Breast epithelium (tissue), 4 donors: Measurements from ENCODE around the gene EDA. TPM values are rescaled to one million over a fixed set of nuclear protein-coding genes. Genes with fewer than 3 reads are reported as not detected.
"Not testable (repeated sequence)": the region's sequence is repeated elsewhere in the genome, so short reads cannot be mapped to it uniquely, and the experiment has no call there.

Experiments used
- DNase-seq, 2 donors: peaks; one replicate each; pipeline ENCODE4 v3.0.0-alpha.2; 2019; ENCODE audit warnings: low spot score in 2 of 2
- H3K27ac ChIP-seq, 2 donors: fragments of 200-600 bp; sonication (generic) in 1 of 2; one replicate each; pipeline ENCODE4 v1.5.1; 2016 to 2019; ENCODE audit warnings: mild to moderate bottlenecking in 1 of 2
- H3K27me3 ChIP-seq, 2 donors: fragments of 200-600 bp; sonication (generic) in 1 of 2; one replicate each; pipeline versions ENCODE4 v1.5.1 to v1.6.0; 2017 to 2019; ENCODE audit warnings: control low read depth in 1 of 2, mild to moderate bottlenecking in 1 of 2
- H3K36me3 ChIP-seq: fragments of 200-600 bp; one replicate; pipeline ENCODE4 v1.5.1; 2019
- H3K4me1 ChIP-seq, 2 donors: fragments of 200-600 bp; sonication (generic); one replicate each; pipeline ENCODE4 v1.5.1; 2016 to 2019; ENCODE audit warnings: control low read depth in 1 of 2
- H3K4me3 ChIP-seq, 3 donors: fragments of 200-600 bp; sonication (generic); 1 replicate in 2 of 3; 2 replicates in 1 of 3; pipeline ENCODE4 v1.5.1; 2016 to 2019; ENCODE audit warnings: mild to moderate bottlenecking in 3 of 3, moderate library complexity in 2 of 3
- H3K9me3 ChIP-seq, 2 donors: fragments of 200-600 bp; sonication (generic) in 1 of 2; one replicate each; pipeline ENCODE4 v1.5.1; 2016 to 2019; ENCODE audit warnings: control low read depth in 1 of 2
- POLR2A ChIP-seq: fragments of 450-650 bp; IDR thresholded peaks from one replicate; pipeline ENCODE4 v1.6.1; 2016; ENCODE audit warnings: antibody characterized with exemption, mild to moderate bottlenecking, moderate library complexity
- POLR2AphosphoS5 ChIP-seq, 3 donors: sonication (generic); formaldehyde crosslinking; IDR thresholded peaks; one replicate each; pipeline ENCODE4 v1.6.1; 2017; ENCODE audit warnings: antibody characterized with exemption in 3 of 3
- intact Hi-C: fragments of 100-400 bp; cut with DNase I; formaldehyde crosslinking; loops from one replicate; pipeline ENCODE4 v1.15.1; 2023; ENCODE audit warnings: low total_unique reads
- total RNA-seq, 3 donors: library from RNA; depleted of rRNA; stranded (reverse); fragments of >200 nt; gene quantifications; one replicate each; pipeline ENCODE4 v1.1.0, GENCODE V29; 2016
- TF ChIP-seq, protein P1 (sequence below), 3 donors: fragments of 450-650 bp; IDR thresholded peaks; one replicate each; pipeline ENCODE4 v1.5.1; 2016 to 2017; ENCODE audit warnings: antibody characterized with exemption in 3 of 3, mild to moderate bottlenecking in 3 of 3, moderate library complexity in 3 of 3

Gene EDA
- total RNA-seq, 3 donors from 2014 or later, result 3.6 to 6.7 (median 5.0) TPM

DNA sequence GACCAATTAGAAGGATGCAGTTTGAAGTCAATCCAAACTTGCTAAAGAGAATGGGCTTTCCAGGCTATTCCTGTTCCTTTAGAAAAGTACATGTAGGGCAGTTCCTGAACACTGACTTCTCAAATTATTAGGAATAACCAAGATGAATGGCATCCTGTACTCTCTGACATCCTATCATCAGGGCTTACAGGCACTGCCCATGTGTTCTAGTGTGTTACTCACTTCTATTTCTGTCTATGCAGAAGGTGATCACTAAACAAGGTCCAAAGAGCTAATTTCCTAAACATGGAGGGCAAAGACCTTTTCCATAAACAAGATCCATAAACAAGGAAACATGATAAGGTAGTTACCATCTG, 380.2 kb downstream of the EDA start:
- H3K4me3 ChIP-seq, result no peak overlapping the region
- H3K27ac ChIP-seq, result no peak overlapping the region
- H3K27me3 ChIP-seq, result peaks cover 0 to 16% of the 10 kb centered on the region in 2 donors
- H3K36me3 ChIP-seq, result no peaks in the 10 kb centered on the region
- no peak for DNase-seq
- no peaks in the 10 kb centered on the region for H3K4me1 ChIP-seq
- intact Hi-C loops, result no loop called here
- peaks cover 0 to 10% of the 10 kb centered on the region in 2 donors for H3K9me3 ChIP-seq
- no peak for TF ChIP-seq POLR2AphosphoS5 (IDR thresholded peaks at IDR 0.05)
- TF ChIP-seq, protein P1, sequence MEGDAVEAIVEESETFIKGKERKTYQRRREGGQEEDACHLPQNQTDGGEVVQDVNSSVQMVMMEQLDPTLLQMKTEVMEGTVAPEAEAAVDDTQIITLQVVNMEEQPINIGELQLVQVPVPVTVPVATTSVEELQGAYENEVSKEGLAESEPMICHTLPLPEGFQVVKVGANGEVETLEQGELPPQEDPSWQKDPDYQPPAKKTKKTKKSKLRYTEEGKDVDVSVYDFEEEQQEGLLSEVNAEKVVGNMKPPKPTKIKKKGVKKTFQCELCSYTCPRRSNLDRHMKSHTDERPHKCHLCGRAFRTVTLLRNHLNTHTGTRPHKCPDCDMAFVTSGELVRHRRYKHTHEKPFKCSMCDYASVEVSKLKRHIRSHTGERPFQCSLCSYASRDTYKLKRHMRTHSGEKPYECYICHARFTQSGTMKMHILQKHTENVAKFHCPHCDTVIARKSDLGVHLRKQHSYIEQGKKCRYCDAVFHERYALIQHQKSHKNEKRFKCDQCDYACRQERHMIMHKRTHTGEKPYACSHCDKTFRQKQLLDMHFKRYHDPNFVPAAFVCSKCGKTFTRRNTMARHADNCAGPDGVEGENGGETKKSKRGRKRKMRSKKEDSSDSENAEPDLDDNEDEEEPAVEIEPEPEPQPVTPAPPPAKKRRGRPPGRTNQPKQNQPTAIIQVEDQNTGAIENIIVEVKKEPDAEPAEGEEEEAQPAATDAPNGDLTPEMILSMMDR (IDR thresholded peaks at IDR 0.05), result no peak

DNA sequence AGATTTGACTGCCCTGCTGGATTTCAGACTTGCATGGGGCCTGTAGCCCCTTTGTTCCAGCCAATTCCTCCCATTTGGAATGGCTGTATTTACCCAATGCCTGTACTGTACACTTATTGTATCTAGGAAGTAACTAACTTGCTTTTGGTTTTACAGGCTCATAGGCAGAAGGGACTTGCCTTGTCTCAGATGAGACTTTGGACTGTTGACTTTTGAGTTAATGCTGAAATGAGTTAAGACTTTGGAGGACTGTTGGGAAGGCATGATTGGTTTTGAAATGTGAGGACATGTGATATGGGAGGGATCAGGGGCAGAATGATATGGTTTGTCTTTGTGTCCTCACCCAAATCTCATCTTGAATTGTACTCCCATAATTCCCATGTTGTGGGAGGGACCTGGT, 382.4 kb downstream of the EDA start:
- H3K4me1 ChIP-seq, DNase-seq, H3K27ac ChIP-seq, intact Hi-C loops, H3K36me3 ChIP-seq, H3K4me3 ChIP-seq: not testable (repeated sequence)
- H3K27me3 ChIP-seq, result peaks cover 0 to 16% of the 10 kb centered on the region in 2 donors
- H3K9me3 ChIP-seq, result peaks cover 0 to 10% of the 10 kb centered on the region in 2 donors

DNA sequence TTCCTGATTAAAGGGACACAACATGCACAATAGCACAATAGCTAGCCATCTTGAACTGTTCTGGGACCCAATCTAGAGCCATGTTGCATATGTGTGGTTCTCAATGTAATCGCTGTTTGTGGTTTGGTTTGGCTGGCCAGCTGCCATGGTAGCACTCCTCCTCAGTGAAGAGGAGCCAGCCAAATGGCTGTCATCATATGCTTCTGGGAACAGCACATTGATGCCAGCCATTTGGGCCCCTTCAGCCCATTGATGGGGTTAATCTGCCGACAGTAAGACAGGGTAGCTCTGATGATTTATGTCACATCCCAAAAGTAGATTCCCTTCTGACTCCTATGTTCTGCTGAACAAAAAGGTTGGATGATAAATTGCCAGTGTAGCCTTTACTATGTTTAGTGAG, 385.4 kb downstream of the EDA start:
- intact Hi-C loops, result no loop called here
- Histone ChIP-seq H3K4me1 (no peaks in the 10 kb centered on the region), H3K36me3 (no peaks in the 10 kb centered on the region), H3K27ac (no peak overlapping the region), H3K27me3 (peaks cover 0 to 19% of the 10 kb centered on the region in 2 donors), H3K4me3 (no peak overlapping the region), H3K9me3 (peaks cover 3 to 16% of the 10 kb centered on the region in 2 donors)
- TF ChIP-seq POLR2AphosphoS5 (IDR thresholded peaks at IDR 0.05), result no peak
- TF ChIP-seq POLR2A, result no peak
- TF ChIP-seq, protein P1 (IDR thresholded peaks at IDR 0.05), result no peak
- DNase-seq, result no peak

DNA sequence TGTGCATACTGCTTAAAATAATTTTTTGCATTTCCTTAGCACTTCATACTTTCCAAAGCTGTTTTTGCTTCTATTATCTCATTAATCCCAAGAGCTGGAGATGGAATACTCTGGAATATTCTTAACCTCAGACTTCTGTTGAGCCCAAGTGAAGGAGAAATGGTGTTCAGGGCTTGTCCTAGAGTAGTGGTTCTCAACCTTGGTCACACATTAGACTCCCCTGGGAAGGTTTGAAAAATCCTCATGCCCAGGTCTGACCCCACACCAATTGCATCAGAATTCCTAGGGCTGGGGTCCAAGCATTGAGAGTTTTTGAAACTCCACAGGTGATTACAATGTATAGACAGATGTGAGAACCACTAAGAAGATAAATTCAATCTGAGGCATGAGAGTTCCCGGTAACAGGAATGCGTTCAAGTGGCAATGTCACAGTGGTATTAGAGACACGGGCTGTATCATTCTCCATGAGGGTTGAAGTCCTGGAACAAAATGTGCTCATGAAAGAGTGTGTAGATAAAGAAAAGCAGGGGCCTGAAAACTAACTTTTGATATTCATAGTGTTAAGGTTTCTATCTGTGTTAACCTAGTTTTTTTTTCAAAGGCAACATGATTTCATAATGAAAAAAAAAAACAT, 385.9 kb downstream of the EDA start:
- Histone ChIP-seq H3K27me3 (peaks cover 0 to 17% of the 10 kb centered on the region in 2 donors), H3K27ac (no peak overlapping the region), H3K9me3 (peaks cover 3 to 16% of the 10 kb centered on the region in 2 donors), H3K4me1 (no peaks in the 10 kb centered on the region), H3K4me3 (no peak overlapping the region), H3K36me3 (no peaks in the 10 kb centered on the region)
- intact Hi-C loops, result no loop called here
- TF ChIP-seq POLR2AphosphoS5 (IDR thresholded peaks at IDR 0.05), result no peak
- TF ChIP-seq POLR2A, result no peak
- TF ChIP-seq, protein P1 (IDR thresholded peaks at IDR 0.05), result no peak
- DNase-seq, result no peak

DNA sequence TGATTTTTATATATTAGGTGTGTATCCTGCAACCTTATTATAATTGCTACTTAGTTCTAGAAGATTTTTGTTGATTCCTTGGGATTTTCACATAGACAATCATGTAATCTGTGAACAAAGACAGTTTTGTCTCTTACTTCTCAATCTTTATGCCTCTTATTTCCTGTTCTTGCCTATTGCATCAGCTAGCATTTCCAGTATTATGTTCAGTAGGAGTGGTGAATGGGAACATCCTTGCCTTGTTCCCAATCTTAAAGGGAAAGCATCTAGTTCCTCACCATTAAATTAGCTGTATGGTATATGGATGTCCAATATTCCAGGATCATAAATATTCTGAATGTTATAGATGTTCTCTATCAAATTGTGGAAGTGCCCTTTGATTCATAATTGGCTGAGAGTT, 392.0 kb downstream of the EDA start:
- no peaks in the 10 kb centered on the region for H3K4me1 ChIP-seq
- TF ChIP-seq, protein P1 (IDR thresholded peaks at IDR 0.05), result no peak
- no peak for TF ChIP-seq POLR2A
- no peak for TF ChIP-seq POLR2AphosphoS5 (IDR thresholded peaks at IDR 0.05)
- H3K9me3 ChIP-seq, result peaks cover 3 to 8% of the 10 kb centered on the region in 2 donors
- H3K27me3 ChIP-seq, result peaks cover 0 to 39% of the 10 kb centered on the region in 2 donors
- H3K36me3 ChIP-seq, result no peaks in the 10 kb centered on the region
- no peak for DNase-seq
- intact Hi-C loops, result no loop called here
- no peak overlapping the region for H3K4me3 ChIP-seq
- H3K27ac ChIP-seq, result no peak overlapping the region

DNA sequence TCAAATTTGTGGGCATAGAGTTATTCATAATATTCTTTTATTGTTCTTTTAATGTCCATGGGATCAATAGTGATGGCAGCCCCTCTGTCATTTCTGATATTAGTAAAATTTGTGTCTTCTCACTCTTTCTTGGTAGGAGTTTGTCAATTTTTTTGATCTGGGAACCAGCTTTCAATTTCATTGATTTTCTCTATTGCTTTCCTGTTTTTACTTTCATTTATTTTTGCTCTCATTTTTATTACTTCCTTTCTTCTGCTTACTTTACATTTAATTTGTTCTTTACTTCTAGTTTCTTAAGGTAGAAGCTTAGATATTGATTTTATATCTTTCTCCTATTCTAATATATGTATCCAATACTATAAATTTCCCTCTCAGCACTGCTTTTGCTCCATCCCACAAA, 393.1 kb downstream of the EDA start:
- no peaks in the 10 kb centered on the region for H3K36me3 ChIP-seq
- peaks cover 0 to 43% of the 10 kb centered on the region in 2 donors for H3K27me3 ChIP-seq
- no peak for DNase-seq
- TF ChIP-seq, protein P1 (IDR thresholded peaks at IDR 0.05), result no peak
- TF ChIP-seq POLR2AphosphoS5 (IDR thresholded peaks at IDR 0.05), result no peak
- no peak for TF ChIP-seq POLR2A
- H3K4me3 ChIP-seq, result no peak overlapping the region
- H3K4me1 ChIP-seq, result no peaks in the 10 kb centered on the region
- H3K27ac ChIP-seq, result no peak overlapping the region
- H3K9me3 ChIP-seq, result peaks cover 3 to 8% of the 10 kb centered on the region in 2 donors
- intact Hi-C loops, result no loop called here
